HL-60 (cell line): Measurements from ENCODE around the gene NDC1.
A peak's percentile ranks its signal among the peaks of the same experiment; 100 is the strongest.

Source experiments
- DNase-seq, 2 experiments: peaks; one replicate each; pipeline ENCODE4 v3.0.0-alpha.2; 2010 to 2020; ENCODE audit warnings: low read depth in 1 of 2, low spot score in 1 of 2
- H3K27ac ChIP-seq: fragments of 250-450 bp; sonication (Bioruptor Pico); replicated peaks from 2 replicates; pipeline ENCODE4 v1.5.1; 2020; ENCODE audit warnings: mild to moderate bottlenecking, moderate library complexity
- H3K27me3 ChIP-seq: fragments of 250-450 bp; sonication (Bioruptor Pico); 2 replicates; pipeline ENCODE4 v1.5.1; 2021; ENCODE audit warnings: mild to moderate bottlenecking, moderate library complexity; ENCODE audit not compliant: insufficient read depth, poor library complexity, severe bottlenecking
- H3K4me3 ChIP-seq: replicated peaks from 2 replicates; pipeline ENCODE4 v1.5.1; 2011; ENCODE audit warnings: mild to moderate bottlenecking, control low read depth, low read length; ENCODE audit not compliant: insufficient read depth
- CTCF ChIP-seq: IDR thresholded peaks from one replicate; pipeline ENCODE4 v1.5.1; 2011; ENCODE audit warnings: low read length, control low read depth, inconsistent platforms; ENCODE audit not compliant: insufficient read depth
- GABPA ChIP-seq: IDR thresholded peaks from 2 replicates; pipeline ENCODE4 v1.6.1; 2012; ENCODE audit warnings: low read depth
- POLR2AphosphoS5 ChIP-seq: IDR thresholded peaks from 2 replicates; pipeline ENCODE4 v1.6.1; 2012; ENCODE audit warnings: low read depth
- REST ChIP-seq: IDR thresholded peaks from 2 replicates; pipeline ENCODE4 v1.6.1; 2012; ENCODE audit warnings: low read depth; ENCODE audit not compliant: insufficient replicate concordance
- SPI1 ChIP-seq: IDR thresholded peaks from 2 replicates; pipeline ENCODE4 v1.6.1; 2012; ENCODE audit warnings: low read depth, mild to moderate bottlenecking, borderline replicate concordance

Gene NDC1

GRCh38 chr1:53811414-53811851 lies 26.7 kb downstream of the NDC1 start:
- peak in 1 of 2 experiments; percentile 18 for DNase-seq
- no peak overlapping the region for H3K27ac ChIP-seq
- no peak overlapping the region for H3K4me3 ChIP-seq
- H3K27me3 ChIP-seq, result no peaks in the 10 kb centered on the region
- no peak for TF ChIP-seq POLR2AphosphoS5
- TF ChIP-seq REST, result no peak
- no peak for TF ChIP-seq GABPA
- no peak for TF ChIP-seq CTCF
- no peak for TF ChIP-seq SPI1

- H3K27ac ChIP-seq, result no peak overlapping the region
- H3K4me3 ChIP-seq, result no peak overlapping the region
- no peak for TF ChIP-seq SPI1
- TF ChIP-seq GABPA, result no peak
- no peak for TF ChIP-seq REST
- no peak for TF ChIP-seq CTCF
- TF ChIP-seq POLR2AphosphoS5, result no peak
- no peak for DNase-seq
- H3K27me3 ChIP-seq, result no peaks in the 10 kb centered on the region
These were observed 27.6 kb downstream of the NDC1 start for GRCh38 chr1:53810497-53810896.

GRCh38 chr1:53810007-53810406 lies 28.1 kb downstream of the NDC1 start:
- no peak overlapping the region for H3K4me3 ChIP-seq
- H3K27me3 ChIP-seq, result no peaks in the 10 kb centered on the region
- H3K27ac ChIP-seq, result no peak overlapping the region
- no peak for TF ChIP-seq GABPA
- no peak for TF ChIP-seq REST
- no peak for TF ChIP-seq POLR2AphosphoS5
- TF ChIP-seq CTCF, result no peak
- no peak for TF ChIP-seq SPI1
- DNase-seq, result no peak
